Endothelial cell of umbilical vein (primary cell): ENCODE results near the gene SLC25A13.

Source experiments
- FOS ChIP-seq: IDR thresholded peaks from 2 replicates; pipeline ENCODE4 v1.6.1; 2011; ENCODE audit warnings: mild to moderate bottlenecking, low read length, moderate library complexity, borderline replicate concordance; ENCODE audit not compliant: insufficient read depth
- POLR2AphosphoS5 ChIP-seq: IDR thresholded peaks from 2 replicates; pipeline ENCODE4 v1.6.1; 2012; ENCODE audit warnings: low read depth, mild to moderate bottlenecking, control low read depth, low read length, moderate library complexity; ENCODE audit not compliant: insufficient read depth
- TF ChIP-seq, protein P1 (sequence below), 2 donors: IDR thresholded peaks; 1 replicate in 1 of 2; 2 replicates in 1 of 2; pipeline ENCODE4 v1.5.1; 2011; ENCODE audit warnings: low read length in 2 of 2, mild to moderate bottlenecking in 2 of 2, moderate library complexity in 2 of 2, control low read depth in 1 of 2, inconsistent platforms in 1 of 2, low read depth in 1 of 2; ENCODE audit not compliant: insufficient read depth in 1 of 2; ENCODE audit errors: extremely low read depth in 1 of 2

DNA sequence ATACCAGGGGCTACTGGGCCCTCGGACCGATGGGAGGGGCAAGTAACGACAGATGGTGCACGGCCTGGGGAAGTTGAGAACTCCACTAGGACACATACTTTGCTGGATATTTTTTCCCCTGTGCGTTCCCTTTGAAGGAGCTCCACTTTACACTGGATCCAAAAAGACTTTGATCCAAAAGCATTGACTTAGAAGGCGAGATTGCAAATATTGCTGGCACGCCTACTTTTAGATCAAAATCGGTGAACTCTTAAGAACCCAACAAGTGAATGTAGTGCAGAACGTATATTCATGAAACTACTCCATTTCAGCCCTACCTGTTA, 436 bp upstream of the SLC25A13 start:
- no peak for TF ChIP-seq POLR2AphosphoS5
- TF ChIP-seq FOS = no peak
- TF ChIP-seq, protein P1, sequence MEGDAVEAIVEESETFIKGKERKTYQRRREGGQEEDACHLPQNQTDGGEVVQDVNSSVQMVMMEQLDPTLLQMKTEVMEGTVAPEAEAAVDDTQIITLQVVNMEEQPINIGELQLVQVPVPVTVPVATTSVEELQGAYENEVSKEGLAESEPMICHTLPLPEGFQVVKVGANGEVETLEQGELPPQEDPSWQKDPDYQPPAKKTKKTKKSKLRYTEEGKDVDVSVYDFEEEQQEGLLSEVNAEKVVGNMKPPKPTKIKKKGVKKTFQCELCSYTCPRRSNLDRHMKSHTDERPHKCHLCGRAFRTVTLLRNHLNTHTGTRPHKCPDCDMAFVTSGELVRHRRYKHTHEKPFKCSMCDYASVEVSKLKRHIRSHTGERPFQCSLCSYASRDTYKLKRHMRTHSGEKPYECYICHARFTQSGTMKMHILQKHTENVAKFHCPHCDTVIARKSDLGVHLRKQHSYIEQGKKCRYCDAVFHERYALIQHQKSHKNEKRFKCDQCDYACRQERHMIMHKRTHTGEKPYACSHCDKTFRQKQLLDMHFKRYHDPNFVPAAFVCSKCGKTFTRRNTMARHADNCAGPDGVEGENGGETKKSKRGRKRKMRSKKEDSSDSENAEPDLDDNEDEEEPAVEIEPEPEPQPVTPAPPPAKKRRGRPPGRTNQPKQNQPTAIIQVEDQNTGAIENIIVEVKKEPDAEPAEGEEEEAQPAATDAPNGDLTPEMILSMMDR (IDR thresholded peaks at IDR 0.05; ENCODE audit: extremely low read depth in 1 of 2, insufficient read depth in 1 of 2, low read depth in 1 of 2, low read length in 2 of 2) = no peak
